ENCODE data around the gene AGPAT4. TPM values are rescaled to one million over a fixed set of nuclear protein-coding genes. Genes with fewer than 3 reads are reported as not detected.
A peak's percentile ranks its signal among the peaks of the same experiment; 100 is the strongest.

The AGPAT4 gene
- polyA plus RNA-seq, 3 donors = 6.4 to 15.8 (median 6.9) TPM

DNA sequence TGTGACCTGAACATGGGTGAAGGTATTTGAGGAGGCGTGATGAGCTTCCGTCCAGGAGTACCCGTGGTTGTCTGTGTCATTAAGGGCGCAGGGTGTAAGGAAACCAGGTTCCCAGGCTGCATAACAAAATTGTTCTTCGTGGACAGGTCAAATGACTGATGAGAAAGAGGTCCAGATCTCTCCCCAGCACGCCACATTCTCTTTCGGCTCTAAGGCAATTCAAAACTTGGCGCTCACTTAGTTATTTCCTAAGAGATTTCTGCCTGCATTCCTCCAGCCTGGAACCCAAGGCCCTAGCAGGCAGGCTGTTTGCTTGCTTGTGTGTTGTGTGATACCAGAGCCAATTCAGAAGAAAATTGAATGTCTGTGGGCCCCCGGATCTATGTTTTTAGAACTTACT lies 139.9 kb downstream of the AGPAT4 start:
- no peak for TF ChIP-seq CTCF (IDR thresholded peaks at IDR 0.05)
- peak overlapping the region in 3 of 7 donors; percentile 30 to 60 (median 37) for H3K27ac Mint-ChIP-seq

GRCh38 chr6:161132384-161132783 lies 141.5 kb downstream of the AGPAT4 start:
- 96% methylated on average over 11 of the region's 11 CpGs for WGBS (ENCODE audit: insufficient coverage)
- Histone ChIP-seq H3K27me3 (ENCODE audit: control insufficient read depth in 2 of 2, insufficient read depth in 2 of 2, low read length in 2 of 2) (no peaks in the 10 kb centered on the region), H3K4me1 (ENCODE audit: control insufficient read depth in 1 of 2, insufficient read depth in 2 of 2, low read length in 2 of 2) (peaks cover 11 to 12% of the 10 kb centered on the region in 2 donors), H3K27ac (ENCODE audit: low read depth in 1 of 2, low read length in 2 of 2) (no peak overlapping the region), H3K9ac (ENCODE audit: insufficient read depth, low read length, poor library complexity, severe bottlenecking) (no peak overlapping the region), H3K36me3 (replicated peaks in 1 of 2; ENCODE audit: control insufficient read depth in 1 of 2, insufficient read depth in 2 of 2, low read length in 2 of 2) (peaks cover 0 to 42% of the 10 kb centered on the region in 2 donors), H3K4me3 (replicated peaks in 1 of 3; ENCODE audit: low read depth in 2 of 3, low read length in 3 of 3) (no peak overlapping the region), H3K79me2 (ENCODE audit: insufficient read depth, low read length) (no peaks in the 10 kb centered on the region), H3K4me2 (replicated peaks; ENCODE audit: extremely low read depth, low read length, poor library complexity, severe bottlenecking) (no peak overlapping the region), H2AFZ (ENCODE audit: insufficient read depth, low read depth, low read length, poor library complexity, severe bottlenecking) (no peak overlapping the region), H3K9me3 (replicated peaks in 1 of 2; ENCODE audit: control insufficient read depth in 1 of 2, insufficient read depth in 1 of 2, low read length in 2 of 2) (no peaks in the 10 kb centered on the region), H4K20me1 (ENCODE audit: insufficient read depth, low read length) (no peaks in the 10 kb centered on the region)
- peaks cover 13% of the 10 kb centered on the region for H3K4me1 Mint-ChIP-seq
- no peak for TF ChIP-seq CTCF (IDR thresholded peaks at IDR 0.05)
- H3K27me3 Mint-ChIP-seq (ENCODE audit: low read depth in 3 of 3) = peaks cover 0 to 3% (median 0%) of the 10 kb centered on the region in 3 donors
- intact Hi-C loops (cut with micrococcal nuclease) = no loop called here
- DNase-seq = no peak
- peaks cover 0 to 1% (median 0%) of the 10 kb centered on the region in 7 donors for H3K9me3 Mint-ChIP-seq
- peaks cover 40 to 42% of the 10 kb centered on the region in 2 donors for H3K36me3 Mint-ChIP-seq
- peak overlapping the region in 2 of 7 donors; percentile 21 to 81 for H3K27ac Mint-ChIP-seq
- no peak overlapping the region for H3K4me3 Mint-ChIP-seq

More for the DNA sequence above, 139.9 kb downstream of the AGPAT4 start:
- Histone ChIP-seq H3K9me3 (replicated peaks in 1 of 2; ENCODE audit: control insufficient read depth in 1 of 2, insufficient read depth in 1 of 2, low read length in 2 of 2) (no peaks in the 10 kb centered on the region), H4K20me1 (ENCODE audit: insufficient read depth, low read length) (no peaks in the 10 kb centered on the region), H3K79me2 (ENCODE audit: insufficient read depth, low read length) (no peaks in the 10 kb centered on the region), H3K4me1 (ENCODE audit: control insufficient read depth in 1 of 2, insufficient read depth in 2 of 2, low read length in 2 of 2) (peaks cover 11 to 12% of the 10 kb centered on the region in 2 donors), H3K4me2 (replicated peaks; ENCODE audit: extremely low read depth, low read length, poor library complexity, severe bottlenecking) (no peak overlapping the region), H3K9ac (ENCODE audit: insufficient read depth, low read length, poor library complexity, severe bottlenecking) (no peak overlapping the region), H3K4me3 (replicated peaks in 1 of 3; ENCODE audit: low read depth in 2 of 3, low read length in 3 of 3) (no peak overlapping the region), H2AFZ (ENCODE audit: insufficient read depth, low read depth, low read length, poor library complexity, severe bottlenecking) (no peak overlapping the region), H3K36me3 (replicated peaks in 1 of 2; ENCODE audit: control insufficient read depth in 1 of 2, insufficient read depth in 2 of 2, low read length in 2 of 2) (peaks cover 0 to 26% of the 10 kb centered on the region in 2 donors), H3K27ac (ENCODE audit: low read depth in 1 of 2, low read length in 2 of 2) (peak overlapping the region in 1 of 2 donors; percentile 5), H3K27me3 (ENCODE audit: control insufficient read depth in 2 of 2, insufficient read depth in 2 of 2, low read length in 2 of 2) (no peaks in the 10 kb centered on the region)
- no peak for DNase-seq
- Mint-ChIP-seq H3K9me3 (peaks cover 0 to 1% (median 0%) of the 10 kb centered on the region in 7 donors), H3K36me3 (peaks cover 30 to 33% of the 10 kb centered on the region in 2 donors), H3K4me1 (peaks cover 13% of the 10 kb centered on the region), H3K4me3 (no peak overlapping the region), H3K27me3 (ENCODE audit: low read depth in 3 of 3) (peaks cover 0 to 4% (median 0%) of the 10 kb centered on the region in 3 donors)
- WGBS (ENCODE audit: insufficient coverage) = 97% methylated on average over 9 of the region's 9 CpGs
- intact Hi-C loops (cut with micrococcal nuclease) = no loop called here
